ENCODE results near the gene BAAT.

BAAT gene

DNA sequence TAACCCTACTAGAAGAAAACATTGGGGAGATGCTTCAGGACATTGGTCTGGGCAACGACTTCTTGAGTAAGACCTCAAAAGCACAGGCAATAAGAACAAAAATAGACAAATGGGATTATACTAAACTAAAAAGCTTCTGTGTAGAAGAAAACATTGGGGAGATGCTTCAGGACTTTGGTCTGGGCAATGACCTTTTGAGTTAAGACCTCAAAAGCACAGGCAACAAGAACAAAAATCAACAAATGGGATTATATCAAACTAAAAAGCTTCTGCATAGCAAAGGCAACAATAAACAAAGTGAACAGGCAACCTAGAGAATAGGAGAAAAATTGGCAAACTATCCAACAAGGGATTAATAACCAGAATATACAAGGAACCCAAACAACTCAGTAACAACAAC is 9.9 kb upstream of the BAAT start:
- Histone ChIP-seq H3K27ac (no peak overlapping the region), H3K4me3 (ENCODE audit: low read depth, low read length) (no peak overlapping the region), H3K9ac (no peak overlapping the region), H3K36me3 (ENCODE audit: control insufficient read depth, insufficient read depth, low read length) (no peaks in the 10 kb centered on the region), H3K9me3 (ENCODE audit: control insufficient read depth, low read length) (no peaks in the 10 kb centered on the region), H3K27me3 (ENCODE audit: control insufficient read depth, insufficient read depth, low read length) (no peaks in the 10 kb centered on the region), H2AFZ (no peak overlapping the region), H3K4me1 (peaks cover 2% of the 10 kb centered on the region), H3K79me2 (peaks cover 22% of the 10 kb centered on the region), H3K4me2 (ENCODE audit: low read length) (no peak overlapping the region)
- TF ChIP-seq, protein P1, sequence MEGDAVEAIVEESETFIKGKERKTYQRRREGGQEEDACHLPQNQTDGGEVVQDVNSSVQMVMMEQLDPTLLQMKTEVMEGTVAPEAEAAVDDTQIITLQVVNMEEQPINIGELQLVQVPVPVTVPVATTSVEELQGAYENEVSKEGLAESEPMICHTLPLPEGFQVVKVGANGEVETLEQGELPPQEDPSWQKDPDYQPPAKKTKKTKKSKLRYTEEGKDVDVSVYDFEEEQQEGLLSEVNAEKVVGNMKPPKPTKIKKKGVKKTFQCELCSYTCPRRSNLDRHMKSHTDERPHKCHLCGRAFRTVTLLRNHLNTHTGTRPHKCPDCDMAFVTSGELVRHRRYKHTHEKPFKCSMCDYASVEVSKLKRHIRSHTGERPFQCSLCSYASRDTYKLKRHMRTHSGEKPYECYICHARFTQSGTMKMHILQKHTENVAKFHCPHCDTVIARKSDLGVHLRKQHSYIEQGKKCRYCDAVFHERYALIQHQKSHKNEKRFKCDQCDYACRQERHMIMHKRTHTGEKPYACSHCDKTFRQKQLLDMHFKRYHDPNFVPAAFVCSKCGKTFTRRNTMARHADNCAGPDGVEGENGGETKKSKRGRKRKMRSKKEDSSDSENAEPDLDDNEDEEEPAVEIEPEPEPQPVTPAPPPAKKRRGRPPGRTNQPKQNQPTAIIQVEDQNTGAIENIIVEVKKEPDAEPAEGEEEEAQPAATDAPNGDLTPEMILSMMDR (IDR thresholded peaks at IDR 0.05): no peak

DNA sequence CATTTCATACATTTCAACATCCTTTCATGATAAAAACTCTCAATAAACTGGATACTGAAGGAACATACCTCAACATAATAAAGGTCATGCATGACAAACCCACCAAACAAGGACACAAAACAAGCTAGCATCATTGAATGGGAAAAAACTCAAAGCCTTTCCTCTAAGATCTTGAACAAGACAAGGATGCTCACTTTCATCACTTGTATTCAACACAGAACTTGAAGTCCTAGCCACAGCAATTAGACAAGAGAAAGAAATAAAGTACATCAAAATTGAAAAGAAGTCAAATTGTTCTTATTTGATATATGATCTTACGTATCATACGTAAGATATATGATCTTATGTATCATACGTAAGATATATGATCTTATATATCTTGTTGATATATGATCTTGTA is 8.3 kb upstream of the BAAT start:
- no peaks in the 10 kb centered on the region for H3K27me3 ChIP-seq (ENCODE audit: control insufficient read depth, insufficient read depth, low read length)
- TF ChIP-seq, protein P1 (IDR thresholded peaks at IDR 0.05): no peak
- no peaks in the 10 kb centered on the region for H3K4me1 ChIP-seq
- no peak overlapping the region for H3K27ac ChIP-seq
- H3K4me3 ChIP-seq (ENCODE audit: low read depth, low read length): no peak overlapping the region
- no peak overlapping the region for H3K4me2 ChIP-seq (ENCODE audit: low read length)
- H3K9me3 ChIP-seq (ENCODE audit: control insufficient read depth, low read length): no peaks in the 10 kb centered on the region
- no peak overlapping the region for H3K9ac ChIP-seq
- H2AFZ ChIP-seq: no peak overlapping the region
- no peaks in the 10 kb centered on the region for H3K36me3 ChIP-seq (ENCODE audit: control insufficient read depth, insufficient read depth, low read length)
- H3K79me2 ChIP-seq: peaks cover 14% of the 10 kb centered on the region

DNA sequence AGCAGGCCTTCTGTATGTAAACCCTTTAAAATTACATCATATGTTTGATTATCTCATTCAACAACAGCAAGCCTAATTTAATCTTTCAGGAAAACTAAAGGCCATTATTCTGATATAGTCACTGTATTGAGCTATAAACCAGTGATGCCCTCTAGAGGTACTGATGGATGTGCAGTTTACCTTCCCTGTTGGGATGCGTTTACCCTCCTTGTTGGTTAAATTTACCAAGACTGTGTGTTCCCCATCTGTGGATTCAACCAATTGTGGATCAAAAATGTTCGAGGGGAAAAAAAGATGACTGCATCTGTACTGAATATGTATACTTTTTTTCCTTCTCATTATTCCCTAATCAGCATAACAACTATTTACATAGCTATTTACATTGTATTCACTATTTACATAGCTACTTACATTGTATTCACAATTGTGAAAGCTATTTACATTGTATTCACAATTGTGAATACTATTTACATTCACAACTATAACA is 3.7 kb upstream of the BAAT start:
- Histone ChIP-seq H3K27me3 (ENCODE audit: control insufficient read depth, insufficient read depth, low read length) (no peaks in the 10 kb centered on the region), H3K79me2 (peaks cover 2% of the 10 kb centered on the region), H3K27ac (no peak overlapping the region), H2AFZ (no peak overlapping the region), H3K4me3 (ENCODE audit: low read depth, low read length) (no peak overlapping the region), H3K36me3 (ENCODE audit: control insufficient read depth, insufficient read depth, low read length) (no peaks in the 10 kb centered on the region), H3K9me3 (ENCODE audit: control insufficient read depth, low read length) (no peaks in the 10 kb centered on the region), H3K4me1 (no peaks in the 10 kb centered on the region), H3K4me2 (ENCODE audit: low read length) (no peak overlapping the region), H3K9ac (no peak overlapping the region)
- TF ChIP-seq, protein P1 (IDR thresholded peaks at IDR 0.05): no peak

DNA sequence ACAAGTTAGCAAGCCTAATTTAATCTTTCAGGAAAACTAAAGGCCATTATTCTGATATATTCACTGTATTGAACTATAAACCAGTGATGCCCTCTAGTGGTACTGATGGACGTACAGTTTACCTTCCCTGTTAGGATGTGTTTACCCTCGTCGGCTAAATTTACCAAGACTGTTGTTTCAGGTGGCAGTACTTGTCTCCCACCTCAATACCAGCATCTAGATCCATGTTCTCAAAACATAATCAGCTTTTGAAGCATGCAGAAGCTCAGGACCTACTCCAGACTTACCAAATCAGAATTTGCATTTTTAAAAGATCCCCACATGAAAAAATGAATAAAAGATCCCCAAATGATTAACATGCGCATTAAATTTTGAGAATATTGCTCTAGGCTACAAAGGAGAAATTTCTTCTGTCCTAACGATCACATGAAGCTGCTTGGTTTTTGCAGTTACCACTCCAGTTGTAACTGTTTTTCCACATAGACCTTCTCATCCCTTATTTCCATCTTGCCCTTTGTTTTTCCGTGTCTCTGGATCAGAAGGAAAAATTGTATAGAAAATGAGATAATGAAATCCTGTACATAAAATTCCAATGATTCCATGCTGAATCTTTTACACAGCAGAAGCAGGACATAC is 3.2 kb upstream of the BAAT start:
- no peak overlapping the region for H3K9ac ChIP-seq
- peaks cover under 1% of the 10 kb centered on the region for H3K79me2 ChIP-seq
- no peaks in the 10 kb centered on the region for H3K27me3 ChIP-seq (ENCODE audit: control insufficient read depth, insufficient read depth, low read length)
- H3K36me3 ChIP-seq (ENCODE audit: control insufficient read depth, insufficient read depth, low read length): no peaks in the 10 kb centered on the region
- H3K27ac ChIP-seq: no peak overlapping the region
- no peak overlapping the region for H3K4me2 ChIP-seq (ENCODE audit: low read length)
- H3K4me1 ChIP-seq: no peaks in the 10 kb centered on the region
- no peak overlapping the region for H3K4me3 ChIP-seq (ENCODE audit: low read depth, low read length)
- H2AFZ ChIP-seq: no peak overlapping the region
- no peaks in the 10 kb centered on the region for H3K9me3 ChIP-seq (ENCODE audit: control insufficient read depth, low read length)
- TF ChIP-seq, protein P1 (IDR thresholded peaks at IDR 0.05): peak; percentile 31

DNA sequence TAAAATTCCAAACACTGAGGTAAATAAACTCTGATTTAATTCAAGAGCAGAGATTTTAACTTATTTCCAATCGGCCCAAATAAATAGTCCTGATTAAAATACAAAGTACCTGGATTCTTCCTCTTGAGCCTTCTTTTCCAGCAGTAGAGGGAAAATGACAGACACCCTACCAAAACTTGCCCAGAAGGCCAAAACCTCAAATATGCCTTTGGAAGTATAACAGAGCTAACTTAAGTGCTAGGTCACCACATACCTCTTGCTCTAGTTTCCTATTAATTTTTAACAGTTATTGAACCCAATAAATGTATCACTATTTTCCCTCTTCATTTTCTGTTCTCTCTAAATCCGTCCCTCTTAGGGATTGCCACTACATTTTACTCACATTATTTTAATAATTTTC is 1.4 kb downstream of the BAAT start:
- Histone ChIP-seq H3K27ac (no peak overlapping the region), H3K27me3 (ENCODE audit: control insufficient read depth, insufficient read depth, low read length) (no peaks in the 10 kb centered on the region), H3K79me2 (no peaks in the 10 kb centered on the region), H2AFZ (no peak overlapping the region), H3K36me3 (ENCODE audit: control insufficient read depth, insufficient read depth, low read length) (no peaks in the 10 kb centered on the region), H3K4me1 (no peaks in the 10 kb centered on the region), H3K4me3 (ENCODE audit: low read depth, low read length) (no peak overlapping the region), H3K4me2 (ENCODE audit: low read length) (no peak overlapping the region), H3K9me3 (ENCODE audit: control insufficient read depth, low read length) (no peaks in the 10 kb centered on the region), H3K9ac (no peak overlapping the region)
- TF ChIP-seq, protein P1 (IDR thresholded peaks at IDR 0.05): no peak
